Measurements from ENCODE around the gene SYNE3.

SYNE3 gene, protein sequence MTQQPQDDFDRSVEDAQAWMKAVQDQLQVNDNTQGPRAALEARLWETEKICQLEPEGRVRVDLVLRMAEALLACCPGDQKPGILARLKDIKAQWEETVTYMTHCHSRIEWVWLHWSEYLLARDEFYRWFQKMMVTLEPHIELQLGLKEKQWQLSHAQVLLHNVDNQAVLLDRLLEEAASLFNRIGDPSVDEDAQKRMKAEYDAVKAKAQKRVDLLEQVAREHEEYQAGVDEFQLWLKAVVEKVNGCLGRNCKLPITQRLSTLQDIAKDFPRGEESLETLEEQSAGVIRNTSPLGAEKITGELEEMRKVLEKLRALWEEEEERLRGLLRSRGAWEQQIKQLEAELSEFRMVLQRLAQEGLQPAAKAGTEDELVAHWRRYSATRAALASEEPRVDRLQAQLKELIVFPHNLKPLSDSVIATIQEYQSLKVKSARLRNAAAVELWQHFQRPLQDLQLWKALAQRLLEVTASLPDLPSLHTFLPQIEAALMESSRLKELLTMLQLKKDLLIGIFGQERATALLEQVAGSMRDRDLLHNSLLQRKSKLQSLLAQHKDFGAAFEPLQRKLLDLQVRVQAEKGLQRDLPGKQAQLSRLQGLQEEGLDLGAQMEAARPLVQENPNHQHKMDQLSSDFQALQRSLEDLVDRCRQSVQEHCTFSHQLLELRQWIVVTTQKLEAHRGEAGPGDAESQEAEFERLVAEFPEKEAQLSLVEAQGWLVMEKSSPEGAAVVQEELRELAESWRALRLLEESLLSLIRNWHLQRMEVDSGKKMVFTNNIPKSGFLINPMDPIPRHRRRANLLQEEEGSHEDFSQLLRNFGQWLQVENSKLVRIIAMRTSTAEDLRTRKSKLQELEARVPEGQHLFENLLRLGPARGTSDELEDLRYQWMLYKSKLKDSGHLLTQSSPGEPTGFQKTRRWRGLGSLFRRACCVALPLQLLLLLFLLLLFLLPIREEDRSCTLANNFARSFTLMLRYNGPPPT

DNA sequence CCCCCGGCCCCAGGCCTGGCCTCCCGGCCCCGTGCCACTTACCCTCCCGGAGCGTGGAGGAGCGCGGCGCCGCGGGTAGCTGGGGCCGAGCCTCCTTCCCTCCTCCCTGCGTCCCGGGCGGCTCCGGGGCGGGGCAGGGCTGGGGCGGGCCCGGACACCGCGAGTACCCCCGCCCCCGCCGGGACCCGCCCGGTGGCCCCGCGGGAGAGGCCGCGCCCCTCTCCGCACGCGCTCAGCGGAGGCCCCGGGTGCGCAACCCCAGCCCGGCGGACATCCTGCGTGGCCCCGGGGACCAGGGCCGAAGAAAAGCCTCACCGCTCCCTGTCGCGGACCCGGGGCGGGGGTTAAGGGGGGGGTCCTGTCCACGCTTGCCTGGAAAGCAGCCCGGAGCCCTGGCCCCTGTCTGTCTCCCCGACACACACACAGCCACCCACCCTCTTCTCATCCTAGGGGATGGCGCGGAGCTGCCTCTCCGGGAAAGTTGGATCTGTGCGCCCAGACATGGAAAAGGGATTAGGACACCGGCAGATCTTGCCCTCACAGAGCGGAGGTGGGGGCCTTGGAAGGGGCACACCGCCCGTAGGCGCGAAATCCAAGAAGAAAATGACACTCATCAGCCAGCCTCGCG is at the start of gene SYNE3:
TSS of gene SYNE3 (minus strand) at position 97 of the 628 bp plus-strand sequence. CDS start 40,829 bp downstream, outside the sequence.
- peak; percentile 59 for DNase-seq

DNA sequence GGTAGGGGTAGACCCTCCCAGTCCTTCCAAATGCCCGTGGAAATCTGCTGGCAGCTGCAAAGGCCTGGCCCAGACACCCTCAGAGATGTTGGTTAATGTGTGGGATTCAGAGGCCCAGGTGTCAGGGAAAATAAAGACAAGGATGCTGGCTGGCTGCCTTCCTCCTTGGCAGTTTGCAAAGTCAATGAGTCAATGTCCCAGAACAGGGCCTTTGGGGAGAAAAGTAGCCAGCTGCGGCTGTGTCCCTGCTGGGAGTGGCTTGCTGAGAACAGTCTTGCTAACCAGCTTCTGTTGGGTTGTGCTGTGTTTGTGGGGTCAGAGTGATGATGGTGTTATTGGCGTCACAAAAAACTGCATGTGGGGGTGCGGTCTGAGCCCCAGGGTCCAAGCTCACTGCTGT is 47.6 kb upstream of the SYNE3 start:
- no peak for DNase-seq

DNA sequence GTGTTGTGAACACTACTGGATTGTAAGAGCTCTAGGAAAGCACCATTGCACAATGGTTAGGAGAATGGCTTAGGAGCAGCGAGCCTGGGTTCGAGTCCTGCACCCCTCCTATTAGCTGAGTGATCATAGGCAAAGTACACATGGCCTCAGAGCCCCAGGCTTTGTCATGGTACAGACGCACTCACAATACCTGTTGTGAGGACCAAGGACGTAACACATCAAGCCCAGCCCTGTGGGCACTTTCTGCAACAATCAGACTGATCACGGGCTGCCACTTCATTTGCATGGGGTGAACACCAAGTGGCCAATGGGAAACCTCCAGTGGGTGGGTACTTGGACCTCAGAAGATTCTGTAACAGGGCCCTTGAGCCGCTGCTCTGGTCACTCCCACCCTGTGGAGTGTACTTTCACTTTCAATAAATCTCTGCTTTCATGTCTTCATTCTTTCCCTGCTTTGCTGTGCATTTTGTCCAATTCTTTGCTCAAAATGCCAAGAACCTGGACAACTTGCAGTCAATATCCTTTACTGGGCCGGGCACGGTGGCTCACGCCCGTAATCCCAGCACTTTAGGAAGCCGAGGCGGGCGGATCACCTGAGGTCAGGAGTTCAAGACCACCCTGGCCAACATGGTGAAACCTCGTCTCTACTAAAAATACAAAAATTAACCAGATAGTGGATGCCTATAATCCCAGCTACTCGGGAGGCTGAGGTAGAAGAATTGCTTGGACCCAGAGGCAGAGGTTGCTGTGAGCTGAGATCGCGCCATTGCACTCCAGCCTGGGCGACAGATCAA is 46.6 kb upstream of the SYNE3 start:
- DNase-seq, result no peak

DNA sequence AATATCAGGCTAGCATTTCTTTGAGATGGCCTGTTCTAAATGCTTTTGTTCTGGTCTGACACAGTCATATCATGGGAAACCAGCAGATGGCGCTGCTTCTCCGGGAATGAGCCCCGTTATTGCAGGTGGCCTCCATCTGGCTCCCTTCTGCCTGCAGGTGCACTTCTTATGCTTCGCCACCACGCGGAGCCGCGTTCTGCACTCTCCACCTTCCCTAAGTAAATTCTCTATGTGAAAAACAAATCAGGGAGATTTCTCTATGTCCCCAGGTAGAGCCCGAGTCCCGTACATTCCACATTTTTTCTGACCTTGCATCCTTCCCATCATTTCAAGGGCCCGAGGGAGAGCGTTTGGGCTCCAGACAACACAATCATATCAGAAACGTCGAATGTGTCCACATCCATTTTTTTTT is 44.6 kb upstream of the SYNE3 start:
- DNase-seq, result peak; percentile 82

DNA sequence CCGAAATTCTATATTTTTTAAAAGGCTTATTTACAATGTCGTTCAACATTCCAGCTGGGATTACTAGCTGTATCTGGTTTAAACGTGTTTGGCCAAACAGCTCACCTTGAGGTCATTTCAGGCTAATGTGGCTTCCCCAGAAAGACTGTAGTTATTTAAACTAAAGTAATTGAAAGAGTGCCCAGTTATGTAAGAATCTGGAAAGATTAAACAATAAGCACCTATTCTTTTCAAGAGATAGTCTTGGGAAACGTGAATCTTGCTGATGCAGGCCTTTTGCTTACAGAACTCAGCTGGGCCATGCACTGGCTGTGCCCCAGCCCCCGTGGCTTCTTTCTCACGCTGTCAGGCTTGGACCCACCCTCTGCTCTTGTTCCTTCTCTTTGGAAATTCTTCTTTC is 42.8 kb upstream of the SYNE3 start:
- no peak for DNase-seq

DNA sequence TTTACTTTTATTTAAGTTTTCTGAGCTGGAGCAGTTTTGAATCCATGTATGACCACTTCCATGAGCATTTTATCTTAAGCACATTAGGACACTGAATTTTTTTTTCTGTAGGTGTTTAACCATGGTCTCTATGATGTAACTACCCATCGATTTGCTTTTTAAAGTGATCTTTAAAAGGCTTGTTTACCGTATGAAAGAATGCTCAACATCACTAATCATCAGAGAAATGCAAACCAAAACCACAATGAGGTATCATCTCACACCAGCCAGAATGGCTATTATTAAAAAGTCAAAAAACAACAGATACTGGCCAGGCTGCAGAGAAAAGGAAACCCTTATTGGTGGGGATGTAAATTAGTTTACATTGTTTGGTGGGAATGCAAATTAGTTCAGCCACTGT is 41.4 kb upstream of the SYNE3 start:
- DNase-seq, result no peak

DNA sequence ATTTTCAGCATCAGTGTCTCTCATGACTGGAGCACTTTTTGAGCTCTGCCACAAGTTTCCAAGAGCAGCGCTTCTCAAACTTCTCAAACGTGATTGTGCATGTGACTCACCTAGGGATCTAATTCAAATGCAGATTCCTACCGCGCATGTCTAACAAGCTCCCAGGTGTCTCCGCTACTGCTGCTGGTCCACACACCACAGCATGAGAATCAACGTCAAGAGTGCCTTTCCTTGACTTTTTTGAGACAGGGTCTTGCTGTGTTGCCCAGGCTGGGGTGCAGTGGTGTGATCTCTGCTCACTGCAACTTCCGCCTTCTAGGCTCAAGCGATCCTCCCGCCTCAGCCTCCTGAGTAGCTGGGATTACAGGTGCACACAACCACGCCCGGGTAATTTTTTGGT is 40.8 kb upstream of the SYNE3 start:
- no peak for DNase-seq

DNA sequence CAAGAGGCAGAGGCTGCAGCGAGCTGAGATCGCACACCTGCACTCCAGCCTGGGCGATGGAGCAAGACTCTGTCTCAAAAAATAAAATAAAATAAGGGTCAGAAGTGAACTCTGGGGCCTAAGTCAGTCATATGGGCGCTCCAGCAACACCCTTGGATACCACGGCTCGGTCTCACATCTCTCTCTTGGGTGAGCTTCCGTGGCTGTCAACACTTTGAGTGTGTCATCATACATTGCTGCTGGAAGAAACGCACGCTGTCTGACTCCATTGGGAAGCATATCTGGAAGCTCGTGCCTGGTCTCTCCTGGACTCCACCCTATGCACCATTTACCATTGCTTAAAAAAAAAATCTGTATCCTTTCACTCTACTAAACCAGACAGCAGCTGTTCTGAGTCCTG is 38.6 kb upstream of the SYNE3 start:
- no peak for DNase-seq

DNA sequence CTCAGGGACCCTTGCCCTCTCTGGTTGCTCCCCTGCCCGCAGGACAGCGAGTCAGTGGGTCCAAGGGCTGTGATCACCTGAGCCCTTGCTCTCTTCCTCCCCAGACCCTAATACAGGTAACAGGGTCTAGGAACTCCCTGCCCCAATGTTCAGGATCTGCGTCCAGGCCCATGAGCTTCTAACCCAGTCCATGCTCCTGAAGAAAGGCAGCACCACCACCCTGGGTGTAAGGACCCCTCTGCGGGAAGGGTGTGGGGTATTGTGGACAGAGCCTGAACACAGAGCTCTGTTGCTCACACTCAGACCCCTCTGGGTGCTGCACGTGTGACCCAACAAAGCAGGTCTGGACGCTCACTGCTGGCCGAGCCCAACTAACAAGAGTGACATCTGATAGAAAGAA is 36.7 kb upstream of the SYNE3 start:
- DNase-seq, result no peak

DNA sequence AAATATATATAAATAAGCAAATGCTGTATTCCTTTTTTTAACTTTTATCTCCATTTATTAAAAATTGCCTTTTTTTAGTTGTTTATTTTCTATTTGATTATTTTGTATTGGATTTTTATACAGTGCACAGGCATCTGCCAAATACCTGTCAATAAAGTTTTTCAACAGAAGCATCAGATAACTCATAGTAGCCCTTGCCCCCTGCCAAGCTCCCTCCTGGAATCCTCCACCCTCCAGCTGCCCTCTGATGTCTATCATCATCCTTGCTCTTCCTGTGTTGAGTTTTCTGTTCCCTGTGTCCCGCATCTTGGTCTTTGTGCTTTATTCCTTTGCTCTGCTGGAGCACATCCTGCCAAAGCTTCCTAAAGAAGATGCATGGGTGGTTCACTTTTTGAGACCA is 35.0 kb upstream of the SYNE3 start:
- DNase-seq, result no peak

DNA sequence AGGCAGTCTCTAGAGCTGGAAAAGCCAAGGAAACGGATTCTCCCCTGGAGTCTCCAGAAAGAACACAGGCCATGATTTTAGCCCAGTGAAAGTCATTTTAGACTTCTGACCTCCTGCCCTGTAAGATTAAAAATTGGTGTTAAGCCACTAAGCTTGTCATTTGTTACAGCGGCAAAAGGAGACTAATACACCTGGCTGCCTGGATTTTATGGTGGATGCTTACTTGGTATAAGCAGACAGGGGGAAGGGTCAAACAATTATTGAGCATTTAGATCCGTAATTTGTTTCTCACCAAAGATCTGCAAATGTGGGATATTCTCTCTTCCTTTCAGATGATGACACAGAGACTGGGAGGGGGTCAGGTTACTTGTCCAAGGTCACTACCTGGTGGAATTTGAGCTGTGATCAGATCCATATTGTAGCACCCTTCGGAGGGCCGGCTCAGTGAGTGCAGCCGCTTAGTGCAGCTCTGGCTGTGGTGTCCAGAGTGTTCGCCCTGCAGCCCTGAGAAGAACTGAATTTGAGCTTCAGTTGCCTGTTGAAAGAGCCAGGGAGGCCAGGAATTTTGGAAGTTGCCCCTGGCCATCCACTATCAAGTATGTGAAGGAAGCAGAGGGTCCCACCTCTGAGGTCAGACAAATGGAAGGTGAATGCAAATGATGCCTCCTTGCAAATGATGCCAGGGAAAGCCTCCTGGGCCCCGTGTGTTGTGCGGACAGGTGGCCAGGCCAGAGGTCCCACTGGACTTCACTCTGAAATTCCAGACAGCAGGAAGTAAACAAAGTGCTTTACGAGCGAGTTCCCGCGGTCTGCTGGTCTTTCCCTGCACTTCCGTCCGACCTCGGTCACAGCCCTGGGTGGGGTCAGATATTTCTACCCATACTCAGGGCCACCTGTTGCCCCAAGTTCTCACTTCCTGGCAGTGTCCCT is 33.5 kb upstream of the SYNE3 start:
- DNase-seq, result no peak

DNA sequence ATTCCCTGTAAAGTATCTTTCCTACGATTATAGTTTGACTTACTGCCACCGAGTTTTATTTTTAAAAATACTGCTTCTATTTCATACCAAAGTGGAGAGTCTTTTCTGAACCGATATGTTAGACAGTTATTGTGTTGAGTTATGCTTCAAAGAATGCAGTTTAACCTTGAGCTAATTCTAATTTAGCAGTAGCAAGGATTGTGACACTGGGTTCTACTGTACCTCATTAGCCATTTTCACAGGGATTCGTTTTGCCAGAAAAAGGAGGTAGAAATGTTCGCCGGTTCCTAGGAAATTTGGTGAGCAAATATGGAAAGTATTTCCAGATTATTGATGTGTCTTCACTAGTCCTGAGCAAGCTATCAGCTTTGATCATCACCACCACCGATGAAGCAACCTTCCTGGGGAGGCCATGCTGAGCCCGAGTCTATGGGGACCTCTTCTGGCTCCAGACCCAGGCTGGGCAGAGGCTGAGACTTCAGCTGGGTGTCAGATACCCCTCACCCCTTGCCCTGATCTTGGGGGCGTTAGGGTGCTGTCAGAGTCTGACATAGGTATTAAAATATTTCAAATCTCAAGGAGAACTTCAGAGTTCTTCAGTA is 32.0 kb upstream of the SYNE3 start:
- DNase-seq, result no peak

DNA sequence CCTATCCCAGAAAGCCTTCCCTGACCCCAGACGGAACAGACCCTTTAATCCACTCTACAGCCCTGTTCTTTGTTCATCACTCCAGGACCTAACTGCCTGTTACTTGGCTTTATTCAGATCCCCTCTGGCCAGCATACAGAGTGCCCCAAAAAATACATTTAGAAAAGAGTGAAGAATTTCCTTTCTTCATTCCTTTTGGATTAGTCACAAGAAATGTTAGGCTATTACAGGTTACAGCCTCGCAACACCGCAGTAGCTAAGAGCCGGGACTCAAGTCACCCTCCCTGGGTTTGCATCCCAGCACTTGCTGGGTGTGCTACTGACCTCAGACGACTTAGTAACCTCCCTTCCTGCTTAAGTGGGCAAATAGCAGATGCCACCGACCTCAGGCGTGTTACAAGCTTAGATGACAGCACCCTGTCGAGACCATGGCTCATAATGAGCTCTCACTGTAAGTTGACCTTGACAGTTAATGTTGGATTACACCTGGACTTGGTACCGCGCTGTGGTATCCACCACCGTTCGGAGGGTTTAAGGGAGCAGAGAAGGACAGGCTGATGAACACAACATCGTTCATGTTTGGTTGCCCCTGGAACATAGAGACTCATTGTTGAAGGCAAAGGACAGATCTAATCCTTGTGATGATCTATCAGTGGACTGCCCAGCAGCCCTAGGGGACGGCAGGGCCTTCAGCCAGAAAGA is 31.3 kb upstream of the SYNE3 start:
- DNase-seq, result no peak

DNA sequence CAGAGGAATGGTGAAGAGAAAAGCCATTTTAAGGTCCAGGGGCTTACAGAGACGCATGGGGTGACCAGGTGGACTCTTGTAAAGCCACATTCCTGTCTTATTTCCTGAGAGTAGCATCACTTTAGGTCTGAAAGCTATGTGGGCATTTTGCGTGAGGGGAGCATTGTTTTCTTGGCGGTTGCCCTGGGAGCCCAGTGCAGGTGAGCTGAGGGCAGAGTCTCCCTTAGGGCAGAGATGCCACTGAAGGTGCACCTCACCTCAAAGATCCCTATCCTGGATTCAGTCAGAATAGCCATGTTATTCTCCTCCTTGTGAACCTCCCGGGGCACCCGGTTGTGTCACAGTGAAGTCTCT is 30.8 kb upstream of the SYNE3 start:
- DNase-seq, result no peak

DNA sequence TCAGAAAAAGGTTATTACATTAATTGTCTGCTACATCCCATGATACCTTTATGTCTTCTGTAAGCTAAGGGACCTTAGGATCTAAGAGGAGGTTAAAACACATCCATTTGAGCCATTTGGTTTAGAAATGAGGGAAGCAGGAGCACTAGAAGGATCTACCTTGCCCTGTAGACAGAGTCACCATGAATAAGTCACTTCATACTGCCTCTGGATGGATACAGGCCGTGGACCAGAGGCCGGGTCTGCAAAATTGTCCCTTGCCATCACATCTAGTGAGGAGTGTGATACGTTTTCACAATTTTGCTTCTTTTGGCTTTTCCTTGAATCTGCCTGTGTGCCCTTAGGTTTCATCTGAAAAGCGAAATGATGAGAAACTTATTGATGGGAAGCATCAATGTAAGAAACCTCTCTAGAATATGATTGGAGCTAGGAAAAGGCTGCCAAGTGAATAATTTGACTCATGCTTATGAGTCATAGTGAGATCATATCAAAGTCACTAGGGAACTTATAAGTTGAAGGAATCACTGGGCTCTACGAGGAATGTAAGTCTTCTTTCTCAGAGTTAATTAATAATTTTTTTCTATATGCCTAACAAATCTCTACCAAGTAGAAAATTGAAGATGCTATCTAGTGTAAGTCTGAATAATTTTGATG is 29.2 kb upstream of the SYNE3 start:
- DNase-seq, result no peak

DNA sequence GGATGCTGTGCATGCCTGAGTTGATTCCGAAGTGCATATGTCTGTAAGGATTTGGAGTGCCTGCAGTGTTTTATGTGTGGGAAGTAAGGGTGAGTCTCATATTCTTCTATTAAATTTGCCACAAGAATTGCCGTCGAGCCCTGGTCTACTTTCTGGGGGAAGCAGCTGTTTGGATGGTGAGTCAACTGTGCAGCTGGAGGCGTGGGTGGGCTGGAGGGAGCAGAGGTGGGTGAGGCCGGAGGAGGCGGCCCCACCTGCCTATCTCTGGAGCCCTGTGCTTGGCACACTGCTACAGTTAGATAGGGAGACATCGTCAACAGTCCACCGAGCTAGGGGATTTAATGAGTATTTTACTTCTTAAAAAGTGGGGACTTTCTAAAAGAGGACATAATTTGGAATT is 28.1 kb upstream of the SYNE3 start:
- no peak for DNase-seq

DNA sequence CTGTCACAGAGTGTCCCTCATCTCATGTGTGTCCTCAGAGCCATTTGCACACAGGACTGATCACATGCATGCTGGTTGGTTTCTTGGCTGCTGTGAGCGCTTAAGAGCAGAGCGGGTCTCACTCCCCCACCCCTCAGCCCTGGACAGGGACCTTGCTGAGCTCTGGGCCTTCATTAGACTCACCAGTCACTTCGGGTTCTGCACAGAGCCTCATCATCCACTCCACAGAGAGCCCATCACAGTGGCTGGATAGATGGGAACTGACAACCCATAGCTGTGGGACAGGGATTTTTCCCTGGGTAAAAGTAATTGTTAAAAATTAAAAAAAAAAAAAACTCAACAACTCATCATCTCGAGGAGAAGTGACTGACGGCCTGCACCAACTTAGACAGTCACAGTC is 26.6 kb upstream of the SYNE3 start:
- DNase-seq, result no peak

DNA sequence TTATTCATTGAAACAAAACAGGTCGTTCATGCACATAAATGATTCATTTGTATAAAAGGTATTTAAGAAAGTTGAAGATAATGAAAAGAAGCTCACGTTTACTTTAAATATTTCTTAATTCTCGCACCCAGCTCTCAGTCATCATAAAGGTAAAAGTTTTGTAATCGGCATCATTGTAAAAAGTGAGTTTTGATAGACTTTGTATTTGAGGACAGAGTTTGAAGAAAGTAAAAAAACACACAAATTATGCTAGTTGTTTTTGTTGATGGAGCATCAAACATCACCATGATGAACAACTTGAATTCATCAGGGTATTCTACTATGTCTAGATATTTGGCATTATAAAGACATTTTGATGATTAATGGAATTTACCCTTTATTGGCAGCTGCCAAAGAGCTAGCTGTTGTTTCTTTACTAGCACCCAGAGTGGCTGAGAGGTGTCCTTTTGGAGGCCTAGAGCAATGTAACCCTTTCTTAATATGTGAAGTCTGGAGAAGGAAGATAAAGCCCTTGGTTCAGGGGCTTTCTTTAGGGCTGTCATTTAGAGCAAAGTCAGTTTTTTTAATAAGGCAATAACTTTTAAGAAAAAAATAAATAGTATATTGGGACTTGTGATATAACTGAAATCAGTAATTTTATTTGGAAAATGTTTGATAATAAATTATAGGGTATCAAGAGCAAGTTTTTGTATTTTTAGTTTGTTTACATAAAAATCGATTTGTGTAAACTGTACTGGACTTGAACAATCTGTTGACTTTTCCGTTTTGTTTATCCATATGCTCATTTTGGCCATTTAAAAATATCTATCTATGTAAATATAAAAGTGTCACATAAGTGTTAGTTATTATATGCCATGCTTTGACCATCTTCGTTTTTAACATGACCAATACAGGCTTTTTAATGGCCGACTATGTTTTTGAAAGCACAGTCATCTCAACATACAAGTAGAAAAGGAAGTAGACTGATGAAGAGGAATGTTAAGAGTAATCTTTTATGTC is 25.8 kb upstream of the SYNE3 start:
- no peak for DNase-seq

DNA sequence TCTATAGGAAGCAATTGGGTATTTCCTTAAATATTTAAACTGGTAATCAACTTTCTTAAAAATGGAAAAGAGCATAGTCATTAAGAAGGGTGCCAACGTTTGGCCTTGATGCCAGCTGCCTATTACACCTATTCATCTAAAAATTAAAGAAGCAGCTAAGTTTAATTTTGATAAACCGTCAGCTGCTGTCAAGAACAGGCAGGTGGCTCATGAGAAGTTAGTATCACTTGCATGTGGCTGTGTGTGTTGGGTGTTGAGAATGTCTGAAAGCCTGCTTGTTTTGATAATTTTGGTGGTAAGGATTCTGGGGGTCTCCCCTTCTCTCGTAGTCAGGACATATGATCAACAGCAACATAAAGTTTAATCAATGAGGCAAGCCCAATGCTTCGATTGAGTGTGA is 24.9 kb upstream of the SYNE3 start:
- DNase-seq, result no peak
